H1 (cell line): ENCODE results near the gene CFAP92. TPM values are rescaled to one million over a fixed set of nuclear protein-coding genes. Genes with fewer than 3 reads are reported as not detected.

Experiments used
- CTCF ChIA-PET: fragments of 300-600 bp; sonication (Branson Sonifier 250); formaldehyde crosslinking; loops from one replicate; lab custom pipeline; 2021; ENCODE audit not compliant: partially characterized antibody; lab: Charles Lee
- POLR2A ChIA-PET: fragments of 300-600 bp; sonication (Branson Sonifier 250); formaldehyde crosslinking; loops from one replicate; lab custom pipeline; 2021; ENCODE audit warnings: inconsistent platforms; ENCODE audit not compliant: partially characterized antibody; lab: Charles Lee
- DNase-seq, 2 experiments: peaks; one replicate each; pipeline versions ENCODE4 v3.0.0 to v3.0.0-alpha.2; 2010 to 2022; ENCODE audit warnings: low spot score in 2 of 2, low read depth in 1 of 2, mixed read lengths in 1 of 2
- FAIRE-seq: peaks from 2 replicates; lab custom pipeline; 2011; peaks lifted over from hg19 to GRCh38; lab: Jason Lieb, UNC
- H2AFZ ChIP-seq: 2 replicates; pipeline ENCODE4 v1.8.1; 2012; ENCODE audit warnings: low read length, inconsistent platforms
- H2AK5ac ChIP-seq: 2 replicates; pipeline ENCODE4 v1.6.1; 2013; ENCODE audit warnings: low read depth, low read length
- H2BK120ac ChIP-seq: replicated peaks from 2 replicates; pipeline ENCODE3; 2013; ENCODE audit warnings: low read depth, low read length, inconsistent platforms
- H2BK12ac ChIP-seq: 2 replicates; pipeline ENCODE4 v1.6.1; 2013; ENCODE audit warnings: low read depth, low read length
- H2BK15ac ChIP-seq: 2 replicates; pipeline ENCODE4 v1.6.1; 2013; ENCODE audit warnings: low read length
- H2BK20ac ChIP-seq: 2 replicates; pipeline ENCODE4 v1.6.1; 2013; ENCODE audit warnings: low read length
- H2BK5ac ChIP-seq: 2 replicates; pipeline ENCODE4 v1.6.1; 2013; ENCODE audit warnings: low read depth, low read length
- H3K14ac ChIP-seq: 2 replicates; pipeline ENCODE4 v1.6.1; 2013; ENCODE audit warnings: inconsistent platforms; ENCODE audit not compliant: insufficient read length
- H3K18ac ChIP-seq: 2 replicates; pipeline ENCODE4 v1.6.1; 2013; ENCODE audit warnings: low read length; ENCODE audit errors: extremely low read depth
- H3K23ac ChIP-seq: 2 replicates; pipeline ENCODE4 v1.6.1; 2013; ENCODE audit warnings: inconsistent platforms; ENCODE audit not compliant: insufficient read length
- H3K23me2 ChIP-seq: 2 replicates; pipeline ENCODE4 v1.6.1; 2013; ENCODE audit warnings: low read depth, low read length
- H3K27ac ChIP-seq: 2 replicates; pipeline ENCODE4 v1.6.1; 2011; ENCODE audit warnings: low read depth, low read length, inconsistent platforms
- H3K27me3 ChIP-seq, 4 experiments: replicated peaks in 1 of 4; 1 replicate in 1 of 4; 2 replicates in 3 of 4; pipeline versions ENCODE4 v1.6.1 to v1.8.1; 2011 to 2013; ENCODE audit warnings: low read length in 3 of 4, mild to moderate bottlenecking in 3 of 4, inconsistent platforms in 2 of 4, mixed read lengths in 2 of 4, moderate library complexity in 1 of 4; ENCODE audit not compliant: control insufficient read depth in 3 of 4, insufficient read depth in 3 of 4; ENCODE audit errors: extremely low read depth in 1 of 4
- H3K36me3 ChIP-seq, 4 experiments: 2 replicates each; pipeline versions ENCODE4 v1.6.1 to v1.8.1; 2011 to 2013; ENCODE audit warnings: mild to moderate bottlenecking in 4 of 4, low read length in 3 of 4, moderate library complexity in 2 of 4, control low read depth in 1 of 4, inconsistent platforms in 1 of 4; ENCODE audit not compliant: insufficient read depth in 4 of 4, control insufficient read depth in 2 of 4
- H3K4ac ChIP-seq: replicated peaks from 2 replicates; pipeline ENCODE3; 2013; ENCODE audit warnings: low read length, low read depth, mixed read lengths, inconsistent platforms; ENCODE audit not compliant: insufficient read length
- H3K4me1 ChIP-seq, 4 experiments: replicated peaks in 1 of 4; 1 replicate in 1 of 4; 2 replicates in 3 of 4; pipeline versions ENCODE4 v1.6.1 to v1.8.1; 2011 to 2013; ENCODE audit warnings: low read length in 3 of 4, inconsistent platforms in 2 of 4, mixed read lengths in 1 of 4; ENCODE audit not compliant: insufficient read depth in 4 of 4, control insufficient read depth in 3 of 4
- H3K4me2 ChIP-seq, 2 experiments: 2 replicates each; pipeline versions ENCODE4 v1.6.1 to v1.8.1; 2011 to 2013; ENCODE audit warnings: low read depth in 2 of 2, low read length in 2 of 2, control low read depth in 1 of 2, inconsistent platforms in 1 of 2, mild to moderate bottlenecking in 1 of 2; ENCODE audit not compliant: insufficient read depth in 1 of 2
- H3K4me3 ChIP-seq, 4 experiments: fragments of 200-600, 300-600 bp in 1 of 4; sonication (generic), shearing (Covaris generic), sonication (Bioruptor Twin) in 1 of 4; 2 replicates each; pipeline versions ENCODE4 v1.5.1 to v1.8.1; 2011 to 2016; ENCODE audit warnings: low read length in 4 of 4, low read depth in 3 of 4, control low read depth in 2 of 4, inconsistent platforms in 2 of 4, mild to moderate bottlenecking in 2 of 4, mixed read lengths in 1 of 4, moderate library complexity in 1 of 4; ENCODE audit not compliant: insufficient read depth in 2 of 4; ENCODE audit errors: extremely low read depth in 1 of 4
- H3K56ac ChIP-seq: replicated peaks from 2 replicates; pipeline ENCODE3; 2013; ENCODE audit warnings: low read depth, mild to moderate bottlenecking, mixed read lengths, low read length, inconsistent platforms; ENCODE audit not compliant: insufficient read length
- H3K79me1 ChIP-seq: 2 replicates; pipeline ENCODE4 v1.6.1; 2013; ENCODE audit warnings: low read depth, low read length, control low read depth
- H3K79me2 ChIP-seq, 2 experiments: 2 replicates each; pipeline versions ENCODE4 v1.6.1 to v1.8.1; 2012 to 2013; ENCODE audit warnings: low read length in 2 of 2, mild to moderate bottlenecking in 2 of 2, inconsistent platforms in 1 of 2; ENCODE audit not compliant: insufficient read depth in 2 of 2, control insufficient read depth in 1 of 2
- H3K9ac ChIP-seq, 4 experiments: replicated peaks in 1 of 4; 1 replicate in 1 of 4; 2 replicates in 3 of 4; pipeline versions ENCODE4 v1.6.1 to v1.8.1; 2011 to 2013; ENCODE audit warnings: low read depth in 3 of 4, low read length in 3 of 4, control low read depth in 2 of 4, mild to moderate bottlenecking in 2 of 4, moderate library complexity in 2 of 4, inconsistent platforms in 1 of 4; ENCODE audit errors: extremely low read depth in 1 of 4
- H3K9me3 ChIP-seq, 2 experiments: 2 replicates each; pipeline versions ENCODE4 v1.6.1 to v1.8.1; 2012 to 2013; ENCODE audit warnings: mild to moderate bottlenecking in 2 of 2, moderate library complexity in 2 of 2, control low read depth in 1 of 2, inconsistent platforms in 1 of 2, low read depth in 1 of 2, low read length in 1 of 2, mixed read lengths in 1 of 2; ENCODE audit not compliant: insufficient read depth in 2 of 2
- H4K20me1 ChIP-seq, 2 experiments: replicated peaks in 1 of 2; 2 replicates each; pipeline versions ENCODE3 to v1.8.1; 2011 to 2013; ENCODE audit warnings: inconsistent platforms in 2 of 2, low read length in 2 of 2, mild to moderate bottlenecking in 1 of 2; ENCODE audit not compliant: insufficient read depth in 2 of 2, control insufficient read depth in 1 of 2
- H4K5ac ChIP-seq: 2 replicates; pipeline ENCODE4 v1.6.1; 2013; ENCODE audit warnings: low read length, low read depth, mixed read lengths, inconsistent platforms; ENCODE audit not compliant: insufficient read length
- H4K8ac ChIP-seq: 2 replicates; pipeline ENCODE4 v1.8.0; 2013; ENCODE audit warnings: mild to moderate bottlenecking, moderate library complexity, low read length, inconsistent platforms; ENCODE audit not compliant: insufficient read depth; ENCODE audit errors: extremely low read depth
- H4K91ac ChIP-seq: replicated peaks from 2 replicates; pipeline ENCODE3; 2013; ENCODE audit warnings: low read length, mixed read lengths, inconsistent platforms; ENCODE audit not compliant: insufficient read length
- BACH1 ChIP-seq: IDR thresholded peaks from 2 replicates; pipeline ENCODE4 v1.6.1; 2012; ENCODE audit warnings: low read length, improper control_type of control experiment
- CBX8 ChIP-seq: fragments of 300-800, 300-1000 bp; sonication (generic); IDR thresholded peaks from 2 replicates; pipeline ENCODE4 v1.7.1; 2016; ENCODE audit warnings: low read depth, low read length, borderline replicate concordance
- CHD1 ChIP-seq: IDR thresholded peaks from 2 replicates; pipeline ENCODE4 v1.6.1; 2012; ENCODE audit warnings: low read depth, low read length, improper control_type of control experiment
- CTCF ChIP-seq, 3 experiments: IDR thresholded peaks; 1 replicate in 2 of 3; 2 replicates in 1 of 3; pipeline versions ENCODE4 v1.5.1 to v1.6.1; 2011; ENCODE audit warnings: low read length in 3 of 3, mild to moderate bottlenecking in 3 of 3, inconsistent platforms in 2 of 3, low read depth in 1 of 3, moderate library complexity in 1 of 3; ENCODE audit not compliant: insufficient read depth in 1 of 3; ENCODE audit errors: control extremely low read depth in 1 of 3
- FOSL1 ChIP-seq: IDR thresholded peaks from 2 replicates; pipeline ENCODE4 v1.6.1; 2011; ENCODE audit warnings: mild to moderate bottlenecking, low read depth, low read length, moderate library complexity; ENCODE audit not compliant: insufficient read depth
- HDAC2 ChIP-seq, 2 experiments: fragments of 300-600 bp in 1 of 2; sonication (generic) in 1 of 2; IDR thresholded peaks; 2 replicates each; pipeline ENCODE4 v1.6.1; 2011 to 2012; ENCODE audit warnings: low read depth in 2 of 2, low read length in 2 of 2, mild to moderate bottlenecking in 2 of 2, moderate library complexity in 2 of 2, borderline replicate concordance in 1 of 2, inconsistent platforms in 1 of 2
- HDAC6 ChIP-seq: IDR thresholded peaks from one replicate; pipeline ENCODE4 v1.7.1; 2012; ENCODE audit warnings: low read depth, mild to moderate bottlenecking, inconsistent platforms, low read length, moderate library complexity
- KDM1A ChIP-seq: fragments of 200-600, 300-600 bp; sonication (generic); IDR thresholded peaks from 2 replicates; pipeline ENCODE4 v1.7.1; 2016; ENCODE audit warnings: mild to moderate bottlenecking, low read length, borderline replicate concordance
- SIX5 ChIP-seq: IDR thresholded peaks from 2 replicates; pipeline ENCODE4 v1.6.1; 2011; ENCODE audit warnings: mild to moderate bottlenecking, low read depth, low read length
- SRF ChIP-seq: IDR thresholded peaks from 2 replicates; pipeline ENCODE4 v1.6.1; 2011; ENCODE audit warnings: mild to moderate bottlenecking, low read depth, low read length, moderate library complexity
- TAF7 ChIP-seq: optimal IDR thresholded peaks from 2 replicates; pipeline ENCODE3; 2011; ENCODE audit warnings: low read depth, mild to moderate bottlenecking, inconsistent platforms, low read length, moderate library complexity, borderline replicate concordance
- WGBS, 2 experiments: shearing (Covaris generic) in 1 of 2; methylation state at CpG; one replicate each; pipeline versions ENCODE4 v1.1.6 to v1.1.7; 2013 to 2015; ENCODE audit warnings: low lambda C conversion rate in 2 of 2, mixed read lengths in 2 of 2, inconsistent platforms in 1 of 2, low coverage in 1 of 2, missing lambda C conversion rate in 1 of 2; ENCODE audit not compliant: insufficient replicate concordance in 2 of 2, insufficient coverage in 1 of 2, insufficient read length in 1 of 2; ENCODE audit errors: extremely low coverage in 1 of 2, missing lambda C conversion rate in 1 of 2; 5-methylcytosine and 5-hydroxymethylcytosine counted together
- polyA plus RNA-seq, 7 experiments: library from polyadenylated mRNA; depleted of rRNA in 3 of 7; stranded (reverse) in 5 of 7; unstranded in 2 of 7; fragments of >200 nt in 5 of 7; fragments of 200-250 nt in 2 of 7; gene quantifications; 1 replicate in 5 of 7; 2 replicates in 1 of 7; 4 replicates in 1 of 7; pipeline versions ENCODE4 v1.2.1 to v1.2.3, GENCODE V29; 2011 to 2013; ENCODE audit warnings: missing spikeins in 2 of 7, mixed read lengths in 2 of 7
- total RNA-seq: library from RNA; stranded (reverse); fragmentation: NEBNext Ultra II Directional; extraction: Animal tissue kit (Norgen Biotek cat#: 25700); gene quantifications from 2 replicates; pipeline ENCODE4 v1.2.1, GENCODE V29; 2021

CFAP92 gene
- total and polyA plus RNA-seq, 2 of the 8 experiments (the other 6 are each of a cell fraction or from before 2014, with no cell fraction given): 0.77 to 2.0 TPM

GRCh38 chr3:128884992-128885391 lies 108.9 kb downstream of the CFAP92 start:
- Histone ChIP-seq H3K4me3 (no peak overlapping the region), H3K9me3 (no peaks in the 10 kb centered on the region), H4K91ac (no peak overlapping the region), H3K4ac (no peak overlapping the region), H3K4me2 (no peak overlapping the region), H4K20me1 (peaks cover 3 to 4% of the 10 kb centered on the region in 2 experiments), H3K27ac (no peak overlapping the region), H2BK20ac (no peak overlapping the region), H3K18ac (no peak overlapping the region), H4K8ac (no peak overlapping the region), H3K23me2 (peaks cover under 1% of the 10 kb centered on the region; the same call in 1 of the 2 replicates), H3K9ac (no peak overlapping the region), H4K5ac (no peak overlapping the region), H3K4me1 (peaks cover 0 to 3% (median 1%) of the 10 kb centered on the region in 4 experiments; a peak in 2 of 7 replicates), H3K79me2 (peaks cover 8 to 36% of the 10 kb centered on the region in 2 experiments; a peak in 3 of 4 replicates), H3K14ac (no peak overlapping the region), H3K79me1 (peaks cover 16% of the 10 kb centered on the region), H2BK12ac (no peak overlapping the region), H3K56ac (no peak overlapping the region), H3K23ac (no peak overlapping the region), H2AK5ac (no peak overlapping the region), H2BK120ac (no peak overlapping the region), H2BK15ac (no peak overlapping the region), H3K27me3 (no peaks in the 10 kb centered on the region), H3K36me3 (peaks cover 0 to 32% (median 6%) of the 10 kb centered on the region in 4 experiments; a peak in 6 of 8 replicates), H2AFZ (no peak overlapping the region), H2BK5ac (no peak overlapping the region)
- no peak for DNase-seq
- POLR2A ChIA-PET: no interaction called here
- CTCF ChIA-PET: interaction anchor here (0.8 kb wide), 1 partner anchor 10 kb away, joined by 3 read pairs; no protein-coding TSS in a partner anchor
- no peak for FAIRE-seq
- WGBS, 2 experiments: 100% methylated on average over 1 of the region's 1 CpG; no CpG with 5 or more reads in 1 of the 2 experiments
- TF ChIP-seq BACH1: no peak
- no peak for TF ChIP-seq HDAC6
- no peak for TF ChIP-seq CTCF (IDR thresholded peaks at IDR 0.05; ENCODE audit: control extremely low read depth in 1 of 3, insufficient read depth in 1 of 3, low read depth in 1 of 3, low read length in 3 of 3)
- no peak for TF ChIP-seq CHD1
- no peak for TF ChIP-seq TAF7
- TF ChIP-seq HDAC2 (IDR thresholded peaks at IDR 0.05; ENCODE audit: borderline replicate concordance in 1 of 2, low read depth in 2 of 2, low read length in 2 of 2): no peak
- TF ChIP-seq FOSL1: no peak
- no peak for TF ChIP-seq SRF
- no peak for TF ChIP-seq SIX5
- TF ChIP-seq KDM1A: no peak
- TF ChIP-seq CBX8: no peak
